Peyer's patch (tissue), 4 donors: Measurements from ENCODE around the gene TPCN2.

ENCODE experiments used
- POLR2A ChIP-seq, 2 donors: fragments of 450-650 bp; IDR thresholded peaks; one replicate each; pipeline ENCODE4 v1.5.1; 2017; ENCODE audit warnings: antibody characterized with exemption in 2 of 2, mild to moderate bottlenecking in 2 of 2, moderate library complexity in 2 of 2
- TF ChIP-seq, protein P1 (sequence below), 6 experiments: fragments of 450-650 bp in 4 of 6; fragments of 200-600 bp in 2 of 6; sonication (generic) in 1 of 6; IDR thresholded peaks; one replicate each; pipeline ENCODE4 v1.5.1; 2017 to 2019; ENCODE audit warnings: antibody characterized with exemption in 6 of 6, mild to moderate bottlenecking in 3 of 6, moderate library complexity in 1 of 6

DNA sequence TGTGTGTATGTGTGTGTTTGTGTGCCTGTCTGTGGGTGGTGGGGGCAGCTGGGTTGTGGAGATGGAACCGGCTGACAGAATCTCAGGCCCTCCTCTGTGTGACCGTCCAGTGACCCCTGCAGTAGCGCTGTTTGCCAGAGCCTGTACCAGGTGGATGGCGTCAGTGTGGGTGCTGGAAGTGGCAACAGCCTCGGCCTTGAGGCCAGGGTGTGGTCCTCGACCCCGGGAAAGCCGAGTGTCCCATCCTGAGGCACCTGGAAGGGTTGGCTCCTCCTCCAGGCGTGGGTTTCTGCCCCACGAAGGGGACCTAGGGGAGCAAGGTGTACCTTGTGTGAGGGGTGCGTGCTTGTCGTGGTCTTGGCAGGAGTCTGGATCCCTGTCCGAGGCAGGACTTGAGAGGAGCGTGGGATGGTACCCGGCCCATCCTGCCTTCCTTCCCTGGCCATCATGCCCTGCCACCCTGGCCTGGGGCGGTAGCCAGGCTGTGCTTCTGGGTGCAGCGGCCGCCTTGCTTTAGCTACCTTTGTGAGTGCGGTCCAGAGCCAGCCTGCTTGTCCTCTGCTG, 16.5 kb downstream of the TPCN2 start:
- TF ChIP-seq, protein P1, sequence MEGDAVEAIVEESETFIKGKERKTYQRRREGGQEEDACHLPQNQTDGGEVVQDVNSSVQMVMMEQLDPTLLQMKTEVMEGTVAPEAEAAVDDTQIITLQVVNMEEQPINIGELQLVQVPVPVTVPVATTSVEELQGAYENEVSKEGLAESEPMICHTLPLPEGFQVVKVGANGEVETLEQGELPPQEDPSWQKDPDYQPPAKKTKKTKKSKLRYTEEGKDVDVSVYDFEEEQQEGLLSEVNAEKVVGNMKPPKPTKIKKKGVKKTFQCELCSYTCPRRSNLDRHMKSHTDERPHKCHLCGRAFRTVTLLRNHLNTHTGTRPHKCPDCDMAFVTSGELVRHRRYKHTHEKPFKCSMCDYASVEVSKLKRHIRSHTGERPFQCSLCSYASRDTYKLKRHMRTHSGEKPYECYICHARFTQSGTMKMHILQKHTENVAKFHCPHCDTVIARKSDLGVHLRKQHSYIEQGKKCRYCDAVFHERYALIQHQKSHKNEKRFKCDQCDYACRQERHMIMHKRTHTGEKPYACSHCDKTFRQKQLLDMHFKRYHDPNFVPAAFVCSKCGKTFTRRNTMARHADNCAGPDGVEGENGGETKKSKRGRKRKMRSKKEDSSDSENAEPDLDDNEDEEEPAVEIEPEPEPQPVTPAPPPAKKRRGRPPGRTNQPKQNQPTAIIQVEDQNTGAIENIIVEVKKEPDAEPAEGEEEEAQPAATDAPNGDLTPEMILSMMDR (IDR thresholded peaks at IDR 0.05) = no peak
- no peak for TF ChIP-seq POLR2A (IDR thresholded peaks at IDR 0.05)
